H9 (cell line): Measurements from ENCODE around the gene SPINT4. TPM values are rescaled to one million over a fixed set of nuclear protein-coding genes. Genes with fewer than 3 reads are reported as not detected.

ENCODE experiments used
- DNase-seq: peaks from one replicate; pipeline ENCODE4 v3.0.0-alpha.2; 2017
- H2AFZ ChIP-seq: one replicate; pipeline ENCODE4 v1.6.1; 2013; ENCODE audit warnings: mild to moderate bottlenecking, low read length, control low read depth, moderate library complexity
- H2AK5ac ChIP-seq: 2 replicates; pipeline ENCODE4 v1.6.1; 2013; ENCODE audit warnings: low read length, control low read depth, mixed read lengths; ENCODE audit not compliant: insufficient read length
- H2BK120ac ChIP-seq: one replicate; pipeline ENCODE4 v1.6.1; 2013; ENCODE audit warnings: low read depth, mild to moderate bottlenecking, low read length, control low read depth, inconsistent platforms; ENCODE audit not compliant: poor library complexity, severe bottlenecking
- H2BK12ac ChIP-seq: 2 replicates; pipeline ENCODE4 v1.6.1; 2013; ENCODE audit warnings: low read length, control low read depth, mixed read lengths, low read depth; ENCODE audit not compliant: insufficient read length
- H2BK15ac ChIP-seq: 2 replicates; pipeline ENCODE4 v1.6.1; 2013; ENCODE audit warnings: low read depth, low read length, control low read depth
- H2BK20ac ChIP-seq: one replicate; pipeline ENCODE4 v1.6.1; 2013; ENCODE audit warnings: low read depth, mild to moderate bottlenecking, low read length, control low read depth, inconsistent platforms; ENCODE audit not compliant: poor library complexity, severe bottlenecking
- H2BK5ac ChIP-seq: 2 replicates; pipeline ENCODE4 v1.6.1; 2013; ENCODE audit warnings: low read length, control low read depth, mixed read lengths; ENCODE audit not compliant: insufficient read length
- H3K14ac ChIP-seq: 2 replicates; pipeline ENCODE4 v1.6.1; 2013; ENCODE audit warnings: low read length, control low read depth; ENCODE audit not compliant: insufficient read depth
- H3K18ac ChIP-seq: 2 replicates; pipeline ENCODE4 v1.6.1; 2013; ENCODE audit warnings: low read depth, mild to moderate bottlenecking, mixed read lengths, low read length, control low read depth; ENCODE audit not compliant: insufficient read length
- H3K23ac ChIP-seq: 2 replicates; pipeline ENCODE4 v1.6.1; 2013; ENCODE audit warnings: low read length, control low read depth, mixed read lengths, low read depth; ENCODE audit not compliant: insufficient read length
- H3K23me2 ChIP-seq: 2 replicates; pipeline ENCODE4 v1.6.1; 2013; ENCODE audit warnings: low read depth, mild to moderate bottlenecking, mixed read lengths, low read length, control low read depth; ENCODE audit not compliant: insufficient read length, poor library complexity, severe bottlenecking
- H3K27ac ChIP-seq: 2 replicates; pipeline ENCODE4 v1.5.1; 2013; ENCODE audit warnings: low read length, control low read depth, mixed read lengths, low read depth; ENCODE audit not compliant: insufficient read length
- H3K27me3 ChIP-seq: 2 replicates; pipeline ENCODE4 v1.6.1; 2013; ENCODE audit warnings: low read length, control low read depth, inconsistent platforms; ENCODE audit not compliant: insufficient read depth
- H3K4ac ChIP-seq: 2 replicates; pipeline ENCODE4 v1.6.1; 2013; ENCODE audit warnings: low read depth, mild to moderate bottlenecking, control low read depth, inconsistent platforms, low read length, moderate library complexity
- H3K4me1 ChIP-seq: 2 replicates; pipeline ENCODE4 v1.6.1; 2013; ENCODE audit warnings: low read length, control low read depth, inconsistent platforms; ENCODE audit not compliant: insufficient read depth
- H3K4me2 ChIP-seq: 2 replicates; pipeline ENCODE4 v1.6.1; 2013; ENCODE audit warnings: low read length, control low read depth, mixed read lengths; ENCODE audit not compliant: insufficient read length, insufficient read depth
- H3K56ac ChIP-seq: 2 replicates; pipeline ENCODE4 v1.6.1; 2013; ENCODE audit warnings: low read depth, mild to moderate bottlenecking, mixed read lengths, low read length, control low read depth; ENCODE audit not compliant: insufficient read length
- H3K79me1 ChIP-seq: 2 replicates; pipeline ENCODE4 v1.6.1; 2013; ENCODE audit warnings: low read depth, mild to moderate bottlenecking, moderate library complexity, low read length, control low read depth, inconsistent platforms; ENCODE audit not compliant: insufficient read depth, poor library complexity, severe bottlenecking
- H3K79me2 ChIP-seq: 2 replicates; pipeline ENCODE4 v1.6.1; 2013; ENCODE audit warnings: low read length, control low read depth, inconsistent platforms; ENCODE audit not compliant: insufficient read depth
- H3K9ac ChIP-seq: 2 replicates; pipeline ENCODE4 v1.6.1; 2013; ENCODE audit warnings: low read length, control low read depth, mixed read lengths; ENCODE audit not compliant: insufficient read length; ENCODE audit errors: extremely low read depth
- H3K9me3 ChIP-seq: one replicate; pipeline ENCODE4 v1.6.1; 2013; ENCODE audit warnings: low read depth, low read length, inconsistent platforms; ENCODE audit not compliant: control insufficient read depth
- H3T11ph ChIP-seq: one replicate; pipeline ENCODE4 v1.6.1; 2013; ENCODE audit warnings: mild to moderate bottlenecking, low read length, control low read depth, inconsistent platforms
- H4K20me1 ChIP-seq: one replicate; pipeline ENCODE4 v1.6.1; 2013; ENCODE audit not compliant: control insufficient read depth, insufficient read length, insufficient read depth
- H4K5ac ChIP-seq: 2 replicates; pipeline ENCODE4 v1.6.1; 2013; ENCODE audit warnings: low read depth, mild to moderate bottlenecking, mixed read lengths, low read length, control low read depth; ENCODE audit not compliant: insufficient read length
- H4K8ac ChIP-seq: replicated peaks from 2 replicates; pipeline ENCODE4 v1.6.1; 2013; ENCODE audit warnings: low read length, control low read depth, mixed read lengths, low read depth; ENCODE audit not compliant: insufficient read length
- H4K91ac ChIP-seq: 2 replicates; pipeline ENCODE4 v1.6.1; 2013; ENCODE audit warnings: low read depth, mild to moderate bottlenecking, moderate library complexity, mixed read lengths, low read length, control low read depth; ENCODE audit not compliant: insufficient read length
- H3K27ac Mint-ChIP-seq, 3 experiments: 2 replicates in 2 of 3; 3 replicates in 1 of 3; pipeline ENCODE4 v1.8.0; 2020 to 2021; ENCODE audit warnings: mixed read lengths in 3 of 3, mild to moderate bottlenecking in 1 of 3, moderate library complexity in 1 of 3
- H3K27me3 Mint-ChIP-seq: 2 replicates; pipeline ENCODE4 v1.8.0; 2021; ENCODE audit warnings: low read depth, mild to moderate bottlenecking, moderate library complexity, mixed read lengths
- H3K36me3 Mint-ChIP-seq, 3 experiments: 2 replicates in 2 of 3; 3 replicates in 1 of 3; pipeline ENCODE4 v1.8.0; 2020 to 2021; ENCODE audit warnings: low read depth in 3 of 3, mixed read lengths in 3 of 3; ENCODE audit not compliant: insufficient read depth in 1 of 3
- H3K4me1 Mint-ChIP-seq, 2 experiments: 2 replicates each; pipeline ENCODE4 v1.8.0; 2020; ENCODE audit warnings: mixed read lengths in 2 of 2
- H3K4me3 Mint-ChIP-seq, 2 experiments: 2 replicates in 1 of 2; 3 replicates in 1 of 2; pipeline ENCODE4 v1.8.0; 2020 to 2021; ENCODE audit warnings: mild to moderate bottlenecking in 2 of 2, mixed read lengths in 2 of 2, moderate library complexity in 1 of 2
- H3K9me3 Mint-ChIP-seq, 2 experiments: 2 replicates in 1 of 2; 3 replicates in 1 of 2; pipeline ENCODE4 v1.8.0; 2020; ENCODE audit warnings: mild to moderate bottlenecking in 2 of 2, mixed read lengths in 2 of 2, moderate library complexity in 1 of 2
- CTCF ChIP-seq: fragments of 200-600 bp; sonication (generic); conservative IDR thresholded peaks from 3 replicates; pipeline ENCODE4 v1.8.0; 2021; ENCODE audit warnings: antibody characterized with exemption, mild to moderate bottlenecking
- WGBS: extraction: QIAGEN DNeasy Blood & Tissue Kit; methylation state at CpG from one replicate; pipeline ENCODE4 v1.1.7; 2013; ENCODE audit warnings: missing lambda C conversion rate, low lambda C conversion rate, mixed read lengths; ENCODE audit not compliant: insufficient read length; ENCODE audit errors: extremely low coverage; 5-methylcytosine and 5-hydroxymethylcytosine counted together
- total RNA-seq: library from RNA; stranded (reverse); gene quantifications from 2 replicates; pipeline ENCODE4 v1.2.1, GENCODE V29; 2021

SPINT4 gene
- total RNA-seq, 1 experiment from 2014 or later = not detected

- H3K9me3 Mint-ChIP-seq = no peaks in the 10 kb centered on the region; a peak in 1 of 5 replicates
- no peak overlapping the region for H3K27ac Mint-ChIP-seq
- 0 out of 2 replicates have a peak, but pooled peaks cover 2% of the 10 kb centered on the region for H3K4me1 ChIP-seq
Observed at GRCh38 chr20:45772693-45773092, 50.5 kb downstream of the SPINT4 start.

More at GRCh38 chr20:45772693-45773092, 50.5 kb downstream of the SPINT4 start:
- Histone ChIP-seq H4K20me1 (no peaks in the 10 kb centered on the region), H2AK5ac (no peak overlapping the region), H3K9me3 (no peaks in the 10 kb centered on the region), H3K56ac (no peak overlapping the region), H3K4me2 (no peak overlapping the region), H3K23ac (no peak overlapping the region), H2BK20ac (no peak overlapping the region), H3K27me3 (no peaks in the 10 kb centered on the region), H4K5ac (no peak overlapping the region), H3T11ph (no peak overlapping the region), H3K27ac (no peak overlapping the region), H3K23me2 (no peaks in the 10 kb centered on the region), H2BK120ac (no peak overlapping the region), H2BK12ac (no peak overlapping the region), H4K8ac (no peak overlapping the region), H3K79me2 (no peaks in the 10 kb centered on the region), H3K79me1 (no peaks in the 10 kb centered on the region), H3K18ac (no peak overlapping the region), H3K4ac (no peak overlapping the region), H4K91ac (no peak overlapping the region), H2BK5ac (no peak overlapping the region), H2AFZ (no peak overlapping the region), H3K9ac (no peak overlapping the region), H2BK15ac (no peak overlapping the region), H3K14ac (no peak overlapping the region)
- Mint-ChIP-seq H3K36me3 (no peaks in the 10 kb centered on the region; a peak in 1 of 7 replicates), H3K27me3 (peaks cover 1% of the 10 kb centered on the region), H3K4me3 (no peak overlapping the region), H3K4me1 (peaks cover 4 to 8% of the 10 kb centered on the region in 2 experiments)
- WGBS = no CpG with 5 or more reads among the region's 3 CpGs
- no peak for TF ChIP-seq CTCF
- no peak for DNase-seq
